Stimulated activated naive CD4-positive, alpha-beta T cell treated with Interleukin-2 at 50 U/mL for 16 hours (primary cell): ENCODE results near the gene MARVELD2.

Experiments used
- DNase-seq: peaks from one replicate; lab custom pipeline; 2025; lab: John Stamatoyannopoulos, UW

Gene MARVELD2

DNA sequence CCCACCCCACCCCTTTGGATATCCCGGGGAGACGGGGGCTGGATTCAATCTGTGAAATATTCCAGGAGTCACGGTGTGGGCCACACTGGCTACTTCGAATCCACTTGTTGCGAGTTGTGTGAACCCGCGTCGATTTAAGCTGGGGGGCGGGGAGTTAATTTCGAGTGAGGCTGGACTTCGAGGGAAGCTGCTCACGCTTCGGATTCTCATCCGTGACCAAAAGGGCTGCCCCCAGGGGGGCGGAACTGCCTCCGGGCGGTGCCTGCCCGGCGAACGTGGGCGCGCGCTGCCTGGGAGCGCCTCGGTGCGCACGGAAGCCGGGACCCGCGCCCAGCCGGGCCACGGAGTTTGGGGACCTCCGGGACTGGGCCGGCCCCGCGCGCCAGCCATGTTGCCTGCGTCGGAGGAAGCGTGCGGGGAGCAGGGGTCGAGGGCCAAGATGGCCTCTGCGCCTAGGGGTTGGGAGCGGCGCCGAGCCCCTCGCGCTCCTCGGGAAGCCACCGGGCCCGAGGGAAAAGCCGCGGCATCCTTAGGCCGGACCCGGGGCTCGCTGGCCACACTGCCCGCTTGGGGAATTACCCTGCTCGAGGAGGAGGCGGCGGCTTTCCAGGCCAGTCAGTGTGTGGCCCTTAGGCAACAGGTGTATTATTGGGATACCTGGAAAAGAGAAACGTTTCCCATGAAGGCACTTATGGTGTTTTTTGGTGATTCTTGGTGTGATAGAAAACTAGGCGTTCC is 78.6 kb downstream of the MARVELD2 start:
- DNase-seq, result no peak
